Measurements from ENCODE around the gene PNPLA1. TPM values are rescaled to one million over a fixed set of nuclear protein-coding genes. Genes with fewer than 3 reads are reported as not detected.

The PNPLA1 gene
- not detected for total RNA-seq

- no peaks in the 10 kb centered on the region for H3K36me3 Mint-ChIP-seq (ENCODE audit: low read depth)
- H3K4me1 Mint-ChIP-seq, result no peaks in the 10 kb centered on the region
- H3K9me3 Mint-ChIP-seq, result no peaks in the 10 kb centered on the region
- no peak within 1 kb of the TSS for H3K27ac Mint-ChIP-seq
- H3K27me3 Mint-ChIP-seq, result peaks cover 26% of the 10 kb centered on the region
- ATAC-seq (replicated peaks), result no peak
- H3K4me3 Mint-ChIP-seq, result no peak within 1 kb of the TSS
Measured at GRCh38 chr6:36269834-36270705, at the start of gene PNPLA1. Gene PNPLA1, plus strand, starts transcription at chr6:36270060. Its CDS starts 400 bp downstream, at chr6:36270460.

- H3K27me3 Mint-ChIP-seq, result no peaks in the 10 kb centered on the region
- peaks cover 4% of the 10 kb centered on the region for H3K4me1 Mint-ChIP-seq
- no peak overlapping the region for H3K4me3 Mint-ChIP-seq
- H3K9me3 Mint-ChIP-seq, result no peaks in the 10 kb centered on the region
- H3K27ac Mint-ChIP-seq, result no peak overlapping the region
- H3K36me3 Mint-ChIP-seq (ENCODE audit: low read depth), result peaks cover 90% of the 10 kb centered on the region
- no peak for ATAC-seq (replicated peaks)
Measured at GRCh38 chr6:36220226-36220625, 49.6 kb upstream of the PNPLA1 start.

GRCh38 chr6:36221674-36222073 is 48.2 kb upstream of the PNPLA1 start:
- H3K4me1 Mint-ChIP-seq, result peaks cover 4% of the 10 kb centered on the region
- no peak overlapping the region for H3K27ac Mint-ChIP-seq
- no peak for ATAC-seq (replicated peaks)
- no peak overlapping the region for H3K4me3 Mint-ChIP-seq
- H3K27me3 Mint-ChIP-seq, result no peaks in the 10 kb centered on the region
- H3K36me3 Mint-ChIP-seq (ENCODE audit: low read depth), result peaks cover 94% of the 10 kb centered on the region
- H3K9me3 Mint-ChIP-seq, result no peaks in the 10 kb centered on the region

- Mint-ChIP-seq H3K27me3 (no peaks in the 10 kb centered on the region), H3K27ac (no peak overlapping the region), H3K4me3 (no peak overlapping the region), H3K36me3 (ENCODE audit: low read depth) (peaks cover 96% of the 10 kb centered on the region), H3K9me3 (no peaks in the 10 kb centered on the region), H3K4me1 (peaks cover 4% of the 10 kb centered on the region)
- no peak for ATAC-seq (replicated peaks)
Measured at GRCh38 chr6:36222924-36223323, 46.9 kb upstream of the PNPLA1 start.

- no peak overlapping the region for H3K27ac Mint-ChIP-seq
- H3K36me3 Mint-ChIP-seq (ENCODE audit: low read depth), result peaks cover 94% of the 10 kb centered on the region
Measured at GRCh38 chr6:36223706-36224105, 46.2 kb upstream of the PNPLA1 start.

GRCh38 chr6:36224918-36225461 is 44.9 kb upstream of the PNPLA1 start:
- Mint-ChIP-seq H3K9me3 (no peaks in the 10 kb centered on the region), H3K27ac (no peak overlapping the region), H3K27me3 (no peaks in the 10 kb centered on the region), H3K4me1 (peaks cover 4% of the 10 kb centered on the region), H3K36me3 (ENCODE audit: low read depth) (peaks cover 94% of the 10 kb centered on the region), H3K4me3 (no peak overlapping the region)
- ATAC-seq (replicated peaks), result no peak

More at GRCh38 chr6:36223706-36224105, 46.2 kb upstream of the PNPLA1 start:
- peaks cover 4% of the 10 kb centered on the region for H3K4me1 Mint-ChIP-seq
- H3K4me3 Mint-ChIP-seq, result no peak overlapping the region
- no peaks in the 10 kb centered on the region for H3K27me3 Mint-ChIP-seq
- no peak for ATAC-seq (replicated peaks)
- no peaks in the 10 kb centered on the region for H3K9me3 Mint-ChIP-seq

- H3K27me3 Mint-ChIP-seq, result no peaks in the 10 kb centered on the region
- no peak overlapping the region for H3K27ac Mint-ChIP-seq
- H3K36me3 Mint-ChIP-seq (ENCODE audit: low read depth), result peaks cover 94% of the 10 kb centered on the region
- no peaks in the 10 kb centered on the region for H3K9me3 Mint-ChIP-seq
- ATAC-seq (replicated peaks), result no peak
- H3K4me1 Mint-ChIP-seq, result peaks cover 4% of the 10 kb centered on the region
- H3K4me3 Mint-ChIP-seq, result no peak overlapping the region
Measured at GRCh38 chr6:36226438-36227047, 43.3 kb upstream of the PNPLA1 start.

- no peak overlapping the region for H3K4me3 Mint-ChIP-seq
- peaks cover 94% of the 10 kb centered on the region for H3K36me3 Mint-ChIP-seq (ENCODE audit: low read depth)
- H3K9me3 Mint-ChIP-seq, result no peaks in the 10 kb centered on the region
- no peak for ATAC-seq (replicated peaks)
- peaks cover 1% of the 10 kb centered on the region for H3K4me1 Mint-ChIP-seq
- H3K27ac Mint-ChIP-seq, result peak overlapping the region; percentile 1
- H3K27me3 Mint-ChIP-seq, result no peaks in the 10 kb centered on the region
Measured at GRCh38 chr6:36227379-36228228, 42.3 kb upstream of the PNPLA1 start.

GRCh38 chr6:36229223-36229622 is 40.6 kb upstream of the PNPLA1 start:
- ATAC-seq (replicated peaks), result no peak
- Mint-ChIP-seq H3K36me3 (ENCODE audit: low read depth) (peaks cover 86% of the 10 kb centered on the region), H3K4me3 (no peak overlapping the region), H3K9me3 (no peaks in the 10 kb centered on the region), H3K4me1 (no peaks in the 10 kb centered on the region), H3K27ac (no peak overlapping the region), H3K27me3 (no peaks in the 10 kb centered on the region)

- H3K4me1 Mint-ChIP-seq, result no peaks in the 10 kb centered on the region
- H3K4me3 Mint-ChIP-seq, result no peak overlapping the region
- H3K27me3 Mint-ChIP-seq, result no peaks in the 10 kb centered on the region
- H3K27ac Mint-ChIP-seq, result no peak overlapping the region
- peaks cover 77% of the 10 kb centered on the region for H3K36me3 Mint-ChIP-seq (ENCODE audit: low read depth)
- no peak for ATAC-seq (replicated peaks)
- no peaks in the 10 kb centered on the region for H3K9me3 Mint-ChIP-seq
Measured at GRCh38 chr6:36230371-36230770, 39.5 kb upstream of the PNPLA1 start.

- Mint-ChIP-seq H3K9me3 (no peaks in the 10 kb centered on the region), H3K27ac (no peak overlapping the region), H3K4me1 (no peaks in the 10 kb centered on the region), H3K27me3 (no peaks in the 10 kb centered on the region), H3K36me3 (ENCODE audit: low read depth) (peaks cover 59% of the 10 kb centered on the region), H3K4me3 (no peak overlapping the region)
- no peak for ATAC-seq (replicated peaks)
Measured at GRCh38 chr6:36232172-36232571, 37.7 kb upstream of the PNPLA1 start.

- no peak for ATAC-seq (replicated peaks)
- no peaks in the 10 kb centered on the region for H3K4me1 Mint-ChIP-seq
- no peaks in the 10 kb centered on the region for H3K9me3 Mint-ChIP-seq
- no peak overlapping the region for H3K27ac Mint-ChIP-seq
- peaks cover 30% of the 10 kb centered on the region for H3K36me3 Mint-ChIP-seq (ENCODE audit: low read depth)
- H3K4me3 Mint-ChIP-seq, result no peak overlapping the region
- H3K27me3 Mint-ChIP-seq, result no peaks in the 10 kb centered on the region
Measured at GRCh38 chr6:36235309-36235708, 34.6 kb upstream of the PNPLA1 start.

- Mint-ChIP-seq H3K27me3 (no peaks in the 10 kb centered on the region), H3K9me3 (no peaks in the 10 kb centered on the region), H3K36me3 (ENCODE audit: low read depth) (peaks cover 25% of the 10 kb centered on the region), H3K4me1 (no peaks in the 10 kb centered on the region), H3K4me3 (no peak overlapping the region), H3K27ac (no peak overlapping the region)
- no peak for ATAC-seq (replicated peaks)
Measured at GRCh38 chr6:36235862-36236261, 34.0 kb upstream of the PNPLA1 start.

GRCh38 chr6:36239774-36240173 is 30.1 kb upstream of the PNPLA1 start:
- no peak overlapping the region for H3K4me3 Mint-ChIP-seq
- no peak for ATAC-seq (replicated peaks)
- H3K4me1 Mint-ChIP-seq, result peaks cover 7% of the 10 kb centered on the region
- H3K27ac Mint-ChIP-seq, result no peak overlapping the region
- no peaks in the 10 kb centered on the region for H3K36me3 Mint-ChIP-seq (ENCODE audit: low read depth)
- H3K27me3 Mint-ChIP-seq, result peaks cover 5% of the 10 kb centered on the region
- no peaks in the 10 kb centered on the region for H3K9me3 Mint-ChIP-seq

Data from activated T-helper 17 cell treated with anti-CD3 and anti-CD28 coated beads, Interleukin-2, amount 50 U/mL, for 72 hours (primary cell).